Endothelial cell of umbilical vein (primary cell): ENCODE results near the gene IRF5. TPM values are rescaled to one million over a fixed set of nuclear protein-coding genes. Genes with fewer than 3 reads are reported as not detected.

Experiments
- Bru-seq: library from RNA; stranded (reverse); fragments of 400-500 nt; gene quantifications from one replicate; lab custom pipeline; 2021; lab: Mats Ljungman, UMichigan
- BruChase-seq, 2 experiments: library from RNA; stranded (reverse); fragments of 400-500 nt; gene quantifications; one replicate each; lab custom pipeline; 2021; lab: Mats Ljungman, UMichigan
- BruUV-seq: library from RNA; stranded (reverse); fragments of 400-500 nt; replicated peaks from 2 replicates; lab custom pipeline; 2021; lab: Mats Ljungman, UMichigan
- CTCF ChIA-PET: fragments of 300-600, 350-600 bp; sonication (Branson Sonifier 250); formaldehyde crosslinking; loops from one replicate; lab custom pipeline; 2021; ENCODE audit warnings: antibody characterized with exemption, inconsistent platforms; lab: Charles Lee
- POLR2A ChIA-PET: fragments of 300-600, 350-600 bp; sonication (Branson Sonifier 250); formaldehyde crosslinking; loops from one replicate; lab custom pipeline; 2021; ENCODE audit warnings: antibody characterized with exemption, inconsistent platforms; lab: Charles Lee
- DNase-seq: peaks from one replicate; pipeline ENCODE4 v3.0.0-alpha.2; 2011; ENCODE audit warnings: low read depth, low spot score
- FAIRE-seq: peaks from 2 replicates; lab custom pipeline; 2011; peaks lifted over from hg19 to GRCh38; lab: Jason Lieb, UNC
- H2AFZ ChIP-seq: 2 replicates; pipeline ENCODE4 v1.6.0; 2012; ENCODE audit warnings: low read depth, low read length, control low read depth, inconsistent platforms
- H3K27ac ChIP-seq: 2 replicates; pipeline ENCODE4 v1.5.1; 2011; ENCODE audit warnings: low read depth, mild to moderate bottlenecking, control low read depth, low read length, moderate library complexity; ENCODE audit not compliant: insufficient read depth
- H3K27me3 ChIP-seq, 2 experiments: 2 replicates each; pipeline versions ENCODE4 v1.6.0 to v1.6.1; 2011; ENCODE audit warnings: low read length in 2 of 2, mixed read lengths in 1 of 2; ENCODE audit not compliant: control insufficient read depth in 2 of 2, insufficient read depth in 2 of 2
- H3K36me3 ChIP-seq, 2 experiments: 2 replicates in 1 of 2; 3 replicates in 1 of 2; pipeline ENCODE4 v1.5.1; 2011; ENCODE audit warnings: low read length in 2 of 2, mild to moderate bottlenecking in 1 of 2, moderate library complexity in 1 of 2; ENCODE audit not compliant: control insufficient read depth in 2 of 2, insufficient read depth in 2 of 2; ENCODE audit errors: extremely low read depth in 1 of 2
- H3K4me1 ChIP-seq: 3 replicates; pipeline ENCODE4 v1.5.1; 2011; ENCODE audit warnings: mild to moderate bottlenecking, low read length; ENCODE audit not compliant: control insufficient read depth, insufficient read depth; ENCODE audit errors: extremely low read depth
- H3K4me2 ChIP-seq: 2 replicates; pipeline ENCODE4 v1.6.1; 2011; ENCODE audit warnings: low read length, control low read depth, mixed read lengths; ENCODE audit not compliant: insufficient read depth
- H3K4me3 ChIP-seq, 3 experiments: fragments of 200-600 bp in 1 of 3; sonication (generic), shearing (Covaris generic) in 1 of 3; replicated peaks in 1 of 3; 2 replicates each; pipeline ENCODE4 v1.5.1; 2011 to 2016; ENCODE audit warnings: control low read depth in 3 of 3, low read length in 3 of 3, mild to moderate bottlenecking in 2 of 3, inconsistent platforms in 1 of 3, low read depth in 1 of 3, moderate library complexity in 1 of 3; ENCODE audit not compliant: insufficient read depth in 1 of 3
- H3K79me2 ChIP-seq: 2 replicates; pipeline ENCODE4 v1.6.0; 2012; ENCODE audit warnings: low read length, inconsistent platforms; ENCODE audit not compliant: control insufficient read depth, insufficient read depth
- H3K9ac ChIP-seq: replicated peaks from 2 replicates; pipeline ENCODE3; 2011; ENCODE audit warnings: low read length, control low read depth; ENCODE audit not compliant: insufficient read depth; ENCODE audit errors: extremely low read depth
- H3K9me1 ChIP-seq: replicated peaks from 3 replicates; pipeline ENCODE4 v1.6.0; 2011; ENCODE audit warnings: mild to moderate bottlenecking, low read length; ENCODE audit not compliant: control insufficient read depth, insufficient read depth; ENCODE audit errors: extremely low read depth
- H3K9me3 ChIP-seq: replicated peaks from 2 replicates; pipeline ENCODE4 v1.5.1; 2012; ENCODE audit warnings: low read length, inconsistent platforms; ENCODE audit not compliant: control insufficient read depth, insufficient read depth
- H4K20me1 ChIP-seq: replicated peaks from 2 replicates; pipeline ENCODE3; 2011; ENCODE audit warnings: mild to moderate bottlenecking, low read length; ENCODE audit not compliant: control insufficient read depth, insufficient read depth; ENCODE audit errors: extremely low read depth
- CTCF ChIP-seq, 2 donors: IDR thresholded peaks; 1 replicate in 1 of 2; 2 replicates in 1 of 2; pipeline ENCODE4 v1.5.1; 2011; ENCODE audit warnings: low read length in 2 of 2, mild to moderate bottlenecking in 2 of 2, moderate library complexity in 2 of 2, control low read depth in 1 of 2, inconsistent platforms in 1 of 2, low read depth in 1 of 2; ENCODE audit not compliant: insufficient read depth in 1 of 2; ENCODE audit errors: extremely low read depth in 1 of 2
- FOS ChIP-seq: IDR thresholded peaks from 2 replicates; pipeline ENCODE4 v1.6.1; 2011; ENCODE audit warnings: mild to moderate bottlenecking, low read length, moderate library complexity, borderline replicate concordance; ENCODE audit not compliant: insufficient read depth
- GATA2 ChIP-seq: IDR thresholded peaks from 2 replicates; pipeline ENCODE4 v1.7.0; 2011; ENCODE audit warnings: low read depth, mild to moderate bottlenecking, moderate library complexity, mixed read lengths, low read length; ENCODE audit not compliant: insufficient read length, insufficient read depth
- MYC ChIP-seq: IDR thresholded peaks from one replicate; pipeline ENCODE4 v1.6.1; 2011; ENCODE audit warnings: mild to moderate bottlenecking, low read depth, low read length
- POLR2A ChIP-seq: IDR thresholded peaks from 2 replicates; pipeline ENCODE4 v1.6.1; 2012; ENCODE audit warnings: low read depth, mild to moderate bottlenecking, control low read depth, low read length
- POLR2AphosphoS5 ChIP-seq: IDR thresholded peaks from 2 replicates; pipeline ENCODE4 v1.6.1; 2012; ENCODE audit warnings: low read depth, mild to moderate bottlenecking, control low read depth, low read length, moderate library complexity; ENCODE audit not compliant: insufficient read depth
- dilution Hi-C: fragments of 300-500 bp; cut with MboI; formaldehyde crosslinking; loops from one replicate; pipeline ENCODE4 v1.15.0; 2019; ENCODE audit warnings: low sequenced_read_pairs; ENCODE audit not compliant: extremely low pct_ligation_motif_present
- intact Hi-C: fragments of 100-400 bp; cut with micrococcal nuclease; formaldehyde crosslinking; loops from one replicate; pipeline ENCODE4 v1.10.0; 2022
- long read RNA-seq: library from polyadenylated mRNA; stranded (forward); transcript quantifications from one replicate; pipeline ENCODE4 v2.0.0, GENCODE V29; 2021
- polyA minus RNA-seq, 3 experiments: library from RNA; depleted of rRNA, polyadenylated mRNA; stranded (reverse); fragments of >200 nt; gene quantifications; 1 replicate in 1 of 3; 2 replicates in 2 of 3; pipeline ENCODE4 v1.2.3, GENCODE V29; 2011
- polyA plus RNA-seq, 4 experiments: library from polyadenylated mRNA; depleted of rRNA in 3 of 4; stranded (reverse) in 3 of 4; unstranded in 1 of 4; fragments of >200 nt; gene quantifications; 2 replicates each; pipeline versions ENCODE4 v1.2.1 to v1.2.3, GENCODE V29; 2011 to 2012; ENCODE audit warnings: missing spikeins in 1 of 4
- total RNA-seq: library from RNA; stranded (reverse); gene quantifications from 2 replicates; pipeline ENCODE4 v1.2.3, GENCODE V29; 2021
- TF ChIP-seq, protein P1 (sequence below): IDR thresholded peaks from 2 replicates; pipeline ENCODE4 v1.6.1; 2011; ENCODE audit not compliant: insufficient read depth, insufficient read length

IRF5 gene
- total RNA-seq: 0.31 and 1.5 TPM in 2 replicates
- polyA plus RNA-seq: 0.36 and 0.46 TPM in 2 replicates
- polyA plus RNA-seq (2011; cell fraction: cytosol; rRNA removed): 0.20 and 0.25 TPM in 2 replicates
- polyA plus RNA-seq (2011; cell fraction: nucleus; rRNA removed): 0.69 and 0.96 TPM in 2 replicates
- 0.30 and 0.33 TPM in 2 replicates for polyA plus RNA-seq (2012)
- 0.32 and 0.49 TPM in 2 replicates for polyA minus RNA-seq
- not detected for polyA minus RNA-seq (2011; cell fraction: cytosol; rRNA and poly(A)+ RNA removed)
- 0.38 and 0.63 TPM in 2 replicates for polyA minus RNA-seq (2011; cell fraction: nucleus; rRNA and poly(A)+ RNA removed)
- percentile 17 among the genes with signal in this experiment for Bru-seq, nascent RNA
- percentile 25 among the genes with signal in this experiment for BruChase-seq, experiment 1, labeled RNA remaining after a 6-hour chase
- percentile 23 among the genes with signal in this experiment for BruChase-seq, experiment 2, labeled RNA remaining after a 2-hour chase
- long read RNA-seq, partial matches to known transcripts: 1 of 2 reads
- long read RNA-seq, other reads (novel, unspliced or antisense): 0 of 2 reads

DNA sequence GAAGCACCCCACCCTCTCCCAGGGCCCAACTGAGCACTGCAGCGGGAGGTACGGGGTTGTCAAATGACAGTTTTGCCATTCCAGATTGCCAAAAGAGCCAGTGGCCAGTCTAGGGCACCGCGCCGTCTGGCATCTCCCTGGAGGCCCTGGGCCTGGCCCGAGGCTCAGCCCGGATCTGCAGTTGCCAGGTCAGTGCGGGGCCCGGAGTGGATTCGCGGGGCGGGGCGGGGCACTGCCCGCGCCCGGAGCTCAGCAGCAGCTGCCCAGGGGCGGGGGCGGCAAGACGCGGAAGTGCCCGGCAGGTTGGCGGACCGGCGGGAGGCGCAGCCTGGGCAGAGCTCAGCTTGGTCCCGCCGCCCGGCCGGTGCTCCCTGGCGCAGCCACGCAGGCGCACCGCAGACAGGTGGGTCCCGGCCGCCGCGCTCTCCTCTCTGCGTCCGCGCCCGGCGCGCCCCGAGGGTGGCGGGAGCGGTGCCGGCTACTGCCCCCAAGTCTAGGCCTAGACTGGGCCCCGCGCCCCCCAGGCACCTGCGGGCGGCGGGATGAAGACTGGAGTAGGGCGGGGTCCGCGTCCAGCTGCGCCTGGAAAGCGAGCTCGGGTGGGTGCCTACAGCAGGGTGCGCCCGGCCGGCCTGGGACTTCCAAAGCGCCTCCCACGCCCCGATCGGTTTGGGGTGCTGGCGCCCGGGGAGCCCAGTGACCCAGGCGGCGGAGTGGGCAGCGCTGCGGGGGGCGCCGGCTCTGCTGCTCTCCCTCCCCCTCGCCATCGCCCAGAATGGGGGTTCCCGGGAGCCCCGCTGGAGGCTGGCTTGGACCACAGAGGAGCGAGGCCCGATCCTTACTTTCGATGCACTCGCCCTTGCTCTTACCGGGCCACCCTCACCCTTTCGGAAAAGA is at the start of gene IRF5:
Gene IRF5, plus strand, starts transcription at position 281 of the 897 bp plus-strand sequence. CDS start 4,155 bp downstream, outside the sequence.
- Histone ChIP-seq H3K9ac (no peak within 1 kb of the TSS), H3K27me3 (peaks cover 23% of the 10 kb centered on the region in 2 experiments), H3K9me3 (no peaks in the 10 kb centered on the region), H2AFZ (peak within 1 kb of the TSS; percentile 52), H3K4me2 (peak within 1 kb of the TSS; percentile 84), H3K79me2 (no peaks in the 10 kb centered on the region), H3K27ac (no peak within 1 kb of the TSS), H3K9me1 (no peaks in the 10 kb centered on the region), H3K4me3 (peak within 1 kb of the TSS; percentile 7 to 55 (median 32)), H3K4me1 (peaks cover 7% of the 10 kb centered on the region), H3K36me3 (no peaks in the 10 kb centered on the region), H4K20me1 (no peaks in the 10 kb centered on the region)
- DNase-seq (no peak), FAIRE-seq (no peak)
- dilution Hi-C loops (no loop called here), intact Hi-C loops (no loop called here)
- TF ChIP-seq, protein P1, sequence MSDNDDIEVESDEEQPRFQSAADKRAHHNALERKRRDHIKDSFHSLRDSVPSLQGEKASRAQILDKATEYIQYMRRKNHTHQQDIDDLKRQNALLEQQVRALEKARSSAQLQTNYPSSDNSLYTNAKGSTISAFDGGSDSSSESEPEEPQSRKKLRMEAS: no peak
- no peak for TF ChIP-seq CTCF (IDR thresholded peaks at IDR 0.05; ENCODE audit: extremely low read depth in 1 of 2, insufficient read depth in 1 of 2, low read depth in 1 of 2, low read length in 2 of 2)
- no peak for TF ChIP-seq POLR2A
- no peak for TF ChIP-seq FOS
- no peak for TF ChIP-seq POLR2AphosphoS5
- no peak for TF ChIP-seq MYC
- no peak for TF ChIP-seq GATA2
- BruUV-seq: no TSS peak
- CTCF ChIA-PET: interaction anchor here (1.0 kb wide), 1 partner anchor 226 kb away, joined by 3 read pairs; no protein-coding TSS in a partner anchor
- POLR2A ChIA-PET: no interaction called here
